HepG2 (cell line): ENCODE data around the gene ADARB2. TPM values are rescaled to one million over a fixed set of nuclear protein-coding genes. Genes with fewer than 3 reads are reported as not detected.

ENCODE experiments used
- ATAC-seq: fragments of 200-7000 bp; cut with Tn5 transposase; 3 replicates; pipeline ENCODE4 v1.9.1; 2020; ENCODE audit warnings: mild to moderate bottlenecking, moderate library complexity
- BruUV-seq: library from RNA; stranded (reverse); fragments of 400-500 nt; replicated peaks from 2 replicates; lab custom pipeline; 2021; lab: Mats Ljungman, UMichigan
- CTCF ChIA-PET: fragments of 300-600 bp; formaldehyde crosslinking; extraction: SDS; loops from one replicate; lab custom pipeline; 2021; ENCODE audit warnings: low total read pairs, inconsistent platforms, low intra/inter-chr PET ratio; lab: Yijun Ruan, JAX
- POLR2A ChIA-PET: fragments of 350-600 bp; sonication (Branson Sonifier 250); formaldehyde crosslinking; loops from one replicate; lab custom pipeline; 2020; ENCODE audit warnings: antibody characterized with exemption, inconsistent platforms; lab: Yijun Ruan, JAX
- DNase-seq: peaks from one replicate; pipeline ENCODE4 v3.0.0-alpha.2; 2015; ENCODE audit warnings: low spot score
- FAIRE-seq: peaks from 3 replicates; lab custom pipeline; 2011; peaks lifted over from hg19 to GRCh38; lab: Jason Lieb, UNC
- H2AFZ ChIP-seq: one replicate; pipeline ENCODE4 v1.6.1; 2011; ENCODE audit warnings: low read length, inconsistent platforms
- H3K27ac ChIP-seq: fragments of 300-600 bp; 3 replicates; pipeline ENCODE4 v1.8.0; 2011; ENCODE audit warnings: mixed run types, mild to moderate bottlenecking, mixed read lengths, low read length, inconsistent platforms; ENCODE audit not compliant: insufficient read depth; ENCODE audit errors: extremely low read length
- H3K27me3 ChIP-seq, 2 experiments: fragments of 200-600 bp in 1 of 2; 2 replicates in 1 of 2; 3 replicates in 1 of 2; pipeline versions ENCODE4 v1.6.0 to v1.8.0; 2011; ENCODE audit warnings: low read length in 2 of 2, mild to moderate bottlenecking in 2 of 2, moderate library complexity in 2 of 2, inconsistent platforms in 1 of 2; ENCODE audit not compliant: insufficient read depth in 2 of 2, control insufficient read depth in 1 of 2
- H3K36me3 ChIP-seq, 2 experiments: fragments of 200-600 bp in 1 of 2; replicated peaks in 1 of 2; 2 replicates in 1 of 2; 3 replicates in 1 of 2; pipeline versions ENCODE4 v1.5.1 to v1.8.0; 2011; ENCODE audit warnings: low read length in 2 of 2, inconsistent platforms in 1 of 2; ENCODE audit not compliant: insufficient read depth in 2 of 2, control insufficient read depth in 1 of 2
- H3K4me1 ChIP-seq: 2 replicates; pipeline ENCODE4 v1.5.1; 2012; ENCODE audit warnings: low read length, inconsistent platforms; ENCODE audit not compliant: insufficient read depth
- H3K4me2 ChIP-seq: 2 replicates; pipeline ENCODE4 v1.6.0; 2011; ENCODE audit warnings: low read depth, low read length, inconsistent platforms
- H3K4me3 ChIP-seq, 3 experiments: fragments of 200-600 bp in 1 of 3; sonication (generic), shearing (Covaris generic) in 1 of 3; replicated peaks in 1 of 3; 2 replicates each; pipeline ENCODE4 v1.5.1; 2011 to 2016; ENCODE audit warnings: low read length in 3 of 3, inconsistent platforms in 2 of 3, low read depth in 2 of 3, mild to moderate bottlenecking in 2 of 3, control low read depth in 1 of 3, mixed read lengths in 1 of 3; ENCODE audit not compliant: insufficient read depth in 1 of 3
- H3K79me2 ChIP-seq: one replicate; pipeline ENCODE4 v1.6.1; 2011; ENCODE audit warnings: low read length, inconsistent platforms; ENCODE audit not compliant: insufficient read depth
- H3K9ac ChIP-seq: 2 replicates; pipeline ENCODE4 v1.6.0; 2011; ENCODE audit warnings: mild to moderate bottlenecking, low read depth, low read length, inconsistent platforms; ENCODE audit not compliant: insufficient read depth
- H3K9me3 ChIP-seq: 2 replicates; pipeline ENCODE4 v1.5.1; 2012; ENCODE audit warnings: mild to moderate bottlenecking, low read length
- H4K20me1 ChIP-seq: 2 replicates; pipeline ENCODE4 v1.6.0; 2011; ENCODE audit warnings: inconsistent platforms, mild to moderate bottlenecking, low read length, moderate library complexity; ENCODE audit not compliant: insufficient read depth
- ARNT2 ChIP-seq: sonication (generic); formaldehyde crosslinking; IDR thresholded peaks from 2 replicates; pipeline ENCODE4 v1.8.0; 2022; ENCODE audit warnings: mild to moderate bottlenecking, low read depth, missing genetic modification reagents, moderate library complexity
- ATF5 ChIP-seq: sonication (generic); formaldehyde crosslinking; IDR thresholded peaks from 2 replicates; pipeline ENCODE4 v1.4.0; 2020; ENCODE audit warnings: mild to moderate bottlenecking, low read depth, missing genetic modification reagents
- MED1 ChIP-seq: sonication (generic); formaldehyde crosslinking; IDR thresholded peaks from 2 replicates; pipeline ENCODE4 v1.4.0; 2020; ENCODE audit warnings: missing genetic modification reagents
- PHB2 ChIP-seq: fragments of 450-650 bp; IDR thresholded peaks from 2 replicates; pipeline ENCODE4 v1.6.1; 2018; ENCODE audit not compliant: partially characterized antibody
- TCF12 ChIP-seq, 2 experiments: fragments of 450-650 bp in 1 of 2; sonication (generic) in 1 of 2; formaldehyde crosslinking in 1 of 2; IDR thresholded peaks; 2 replicates each; pipeline versions ENCODE4 v1.6.1 to v1.8.0; 2017 to 2022; ENCODE audit warnings: antibody characterized with exemption in 1 of 2, mild to moderate bottlenecking in 1 of 2, missing genetic modification reagents in 1 of 2, moderate library complexity in 1 of 2
- ZNF704 ChIP-seq: sonication (generic); formaldehyde crosslinking; IDR thresholded peaks from 2 replicates; pipeline ENCODE4 v1.8.1; 2023; ENCODE audit warnings: mild to moderate bottlenecking, inconsistent platforms, moderate library complexity, missing genetic modification reagents, borderline replicate concordance
- ZSCAN12 ChIP-seq: sonication (generic); formaldehyde crosslinking; IDR thresholded peaks from 2 replicates; pipeline ENCODE4 v1.9.0; 2021; ENCODE audit warnings: mild to moderate bottlenecking, missing genetic modification reagents
- WGBS: methylation state at CpG from one replicate; pipeline ENCODE4 v1.1.6; 2017; ENCODE audit warnings: low lambda C conversion rate; 5-methylcytosine and 5-hydroxymethylcytosine counted together
- in situ Hi-C: cut with HindIII; loops from 2 replicates; pipeline ENCODE4 v1.10.0; 2017; ENCODE audit warnings: low pct_unique_long_range_greater_than_20kb; ENCODE audit not compliant: extremely low pct_ligation_motif_present
- intact Hi-C: fragments of 100-400 bp; cut with micrococcal nuclease; formaldehyde crosslinking; loops from one replicate; pipeline ENCODE4 v1.10.0; 2022; ENCODE audit not compliant: unreplicated experiment
- polyA plus RNA-seq, 8 experiments: library from polyadenylated mRNA; depleted of rRNA in 3 of 8; stranded (reverse) in 7 of 8; unstranded in 1 of 8; fragments of >200 nt; fragmentation: Illumina TruSeq in 4 of 8; extraction: Trizol in 4 of 8; gene quantifications; 2 replicates each; pipeline versions ENCODE4 v1.2.1 to v1.2.3, GENCODE V29; 2011 to 2016; ENCODE audit warnings: low read depth in 4 of 8, missing spikeins in 1 of 8, mixed read lengths in 1 of 8; ENCODE audit not compliant: insufficient read depth in 1 of 8
- total RNA-seq, 5 experiments: library from RNA; depleted of rRNA; stranded (reverse); fragments of >200 nt; fragmentation: Illumina TruSeq; extraction: Trizol; gene quantifications; 2 replicates each; pipeline ENCODE4 v1.2.3, GENCODE V29; 2016; ENCODE audit warnings: low read depth in 1 of 5

The ADARB2 gene
- total and polyA plus RNA-seq, 2 of the 13 experiments (the other 11 are each of a cell fraction or from before 2014, with no cell fraction given) = not detected

- Histone ChIP-seq H3K27ac (no peak overlapping the region), H3K9ac (no peak overlapping the region), H3K27me3 (peaks cover 16 to 91% of the 10 kb centered on the region in 2 experiments), H3K36me3 (no peaks in the 10 kb centered on the region), H3K9me3 (no peaks in the 10 kb centered on the region), H2AFZ (no peak overlapping the region), H3K79me2 (no peaks in the 10 kb centered on the region)
- WGBS = 23% methylated on average over 12 of the region's 26 CpGs
- no TSS peak for BruUV-seq
- TF ChIP-seq ZNF704 (CRISPR knock-in tag) = no peak
- no peak for TF ChIP-seq TCF12 (IDR thresholded peaks at IDR 0.05)
- no peak for TF ChIP-seq TCF12 (CRISPR knock-in tag; IDR thresholded peaks at IDR 0.05)
- TF ChIP-seq ZSCAN12 (CRISPR knock-in tag) = no peak
- TF ChIP-seq MED1 (CRISPR knock-in tag) = no peak
- no peak for TF ChIP-seq ATF5 (CRISPR knock-in tag)
- TF ChIP-seq ARNT2 = no peak
- no peak for TF ChIP-seq PHB2
- TF ChIP-seq, all 625 proteins: peak for 0
- ChIA-PET POLR2A (no interaction called here), CTCF (no interaction called here)
- Histone ChIP-seq H4K20me1 (no peaks in the 10 kb centered on the region), H3K4me3 (no peak overlapping the region), H3K4me1 (no peaks in the 10 kb centered on the region), H3K4me2 (no peak overlapping the region)
- in situ Hi-C loops = no loop called here
- intact Hi-C loops = no loop called here
- DNase-seq (no peak), ATAC-seq (no peak), FAIRE-seq (no peak)
These were observed 532.6 kb downstream of the ADARB2 start for GRCh38 chr10:1204434-1205326.
